MCF 10A (cell line): Measurements from ENCODE around the gene PLEKHA7. TPM values are rescaled to one million over a fixed set of nuclear protein-coding genes. Genes with fewer than 3 reads are reported as not detected.

Source experiments
- BruUV-seq: library from RNA; stranded (reverse); fragments of 400-500 nt; replicated peaks from 2 replicates; lab custom pipeline; 2021; lab: Mats Ljungman, UMichigan
- CTCF ChIA-PET: fragments of 300-600 bp; sonication (Branson Sonifier 250); formaldehyde crosslinking; extraction: SDS; loops from one replicate; lab custom pipeline; 2021; ENCODE audit warnings: antibody characterized with exemption, inconsistent platforms; lab: Yijun Ruan, JAX
- POLR2A ChIA-PET: fragments of 300-600, 350-650 bp; sonication (Branson Sonifier 250); formaldehyde crosslinking; extraction: SDS; loops from one replicate; lab custom pipeline; 2020; ENCODE audit warnings: antibody characterized with exemption, inconsistent platforms; lab: Yijun Ruan, JAX
- DNase-seq: peaks from one replicate; pipeline ENCODE4 v3.0.0-alpha.2; 2018; ENCODE audit not compliant: unreplicated experiment
- H3K27ac Mint-ChIP-seq: one replicate; pipeline ENCODE4 v1.8.0; 2022; ENCODE audit warnings: mild to moderate bottlenecking, low read depth, mixed read lengths; ENCODE audit not compliant: unreplicated experiment
- H3K27me3 Mint-ChIP-seq: one replicate; pipeline ENCODE4 v1.8.0; 2022; ENCODE audit warnings: mixed read lengths; ENCODE audit not compliant: insufficient read depth, unreplicated experiment
- H3K36me3 Mint-ChIP-seq: one replicate; pipeline ENCODE4 v1.8.0; 2022; ENCODE audit warnings: mild to moderate bottlenecking, moderate library complexity, mixed read lengths; ENCODE audit not compliant: insufficient read depth, unreplicated experiment
- H3K4me1 Mint-ChIP-seq: one replicate; pipeline ENCODE4 v1.8.0; 2022; ENCODE audit warnings: mixed read lengths; ENCODE audit not compliant: insufficient read depth, unreplicated experiment
- H3K4me3 Mint-ChIP-seq: one replicate; pipeline ENCODE4 v1.8.0; 2022; ENCODE audit warnings: mild to moderate bottlenecking, moderate library complexity, mixed read lengths; ENCODE audit not compliant: unreplicated experiment
- H3K9me3 Mint-ChIP-seq: one replicate; pipeline ENCODE4 v1.8.0; 2022; ENCODE audit warnings: mixed read lengths; ENCODE audit not compliant: unreplicated experiment
- CTCF ChIP-seq: fragments of 200-600 bp; IDR thresholded peaks from one replicate; pipeline ENCODE4 v1.8.0; 2022; ENCODE audit warnings: antibody characterized with exemption, mild to moderate bottlenecking; ENCODE audit not compliant: unreplicated experiment
- intact Hi-C: fragments of 100-400 bp; cut with micrococcal nuclease; formaldehyde crosslinking; loops from 2 replicates; pipeline ENCODE4 v1.14.1; 2022
- total RNA-seq: library from RNA; stranded (reverse); gene quantifications from 2 replicates; pipeline ENCODE4 v1.2.3, GENCODE V29; 2022

PLEKHA7 gene
- total RNA-seq, 1 experiment from 2014 or later: 2.8 TPM

GRCh38 chr11:16997624-16998023 lies 16.6 kb downstream of the PLEKHA7 start:
- no peak for DNase-seq
- Mint-ChIP-seq H3K9me3 (no peaks in the 10 kb centered on the region), H3K27ac (no peak overlapping the region), H3K4me3 (no peak overlapping the region), H3K4me1 (no peaks in the 10 kb centered on the region), H3K36me3 (no peaks in the 10 kb centered on the region), H3K27me3 (no peaks in the 10 kb centered on the region)
- no peak for TF ChIP-seq CTCF
- ChIA-PET POLR2A (no interaction called here), CTCF (interaction anchor here (1.0 kb wide), 1 partner anchor 10 kb away, joined by 3 read pairs; no protein-coding TSS in a partner anchor)
- intact Hi-C loops: no loop called here
- BruUV-seq: no TSS peak

DNA sequence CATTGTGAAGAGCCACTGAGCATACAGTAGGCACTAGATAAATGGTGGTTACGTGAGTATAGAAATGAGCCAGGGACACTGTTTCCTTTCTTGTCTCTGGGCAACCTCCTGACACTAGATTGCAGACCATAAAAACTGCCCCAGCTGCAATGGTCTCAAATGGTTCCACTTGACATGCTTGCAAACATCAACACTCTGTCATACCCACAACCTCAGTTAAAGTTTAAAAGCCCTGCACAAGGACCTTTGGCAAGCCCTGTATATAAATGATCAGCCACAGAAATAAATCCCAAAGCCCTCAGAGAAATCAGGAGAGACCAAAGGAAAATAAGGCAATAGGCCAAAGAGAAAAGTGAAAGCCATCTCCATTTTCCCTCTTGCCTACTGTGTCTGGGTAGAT lies 20.7 kb downstream of the PLEKHA7 start:
- CTCF ChIA-PET: interaction anchor here (0.9 kb wide), 1 partner anchor 29 kb away, joined by 3 read pairs; no protein-coding TSS in a partner anchor
- Mint-ChIP-seq H3K27me3 (no peaks in the 10 kb centered on the region), H3K9me3 (no peaks in the 10 kb centered on the region), H3K36me3 (no peaks in the 10 kb centered on the region), H3K27ac (no peak overlapping the region), H3K4me1 (no peaks in the 10 kb centered on the region), H3K4me3 (no peak overlapping the region)
- no TSS peak for BruUV-seq
- POLR2A ChIA-PET: no interaction called here
- TF ChIP-seq CTCF: no peak
- intact Hi-C loops: no loop called here
- DNase-seq: no peak

DNA sequence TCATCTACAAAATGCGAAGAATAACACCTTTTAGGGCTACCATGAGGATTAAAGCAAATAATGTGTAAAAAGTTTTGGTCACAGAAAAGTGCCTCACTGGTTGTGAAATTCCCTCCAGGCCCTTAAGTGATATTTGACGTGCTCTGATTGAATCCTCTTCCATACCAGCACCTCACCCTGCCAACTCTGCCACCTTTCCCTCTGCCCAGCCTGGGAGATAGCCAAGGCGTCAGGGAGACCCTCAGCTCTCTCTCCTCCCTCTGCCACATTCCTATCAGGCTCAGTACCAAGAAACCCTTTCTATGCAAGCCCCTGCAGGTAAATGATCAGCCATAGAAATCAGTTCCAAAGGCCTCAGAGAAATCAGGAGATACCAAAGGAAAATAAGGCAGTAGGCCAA lies 21.4 kb downstream of the PLEKHA7 start:
- DNase-seq: no peak
- no peak for TF ChIP-seq CTCF
- BruUV-seq: no TSS peak
- no peak overlapping the region for H3K27ac Mint-ChIP-seq
- no peaks in the 10 kb centered on the region for H3K4me1 Mint-ChIP-seq
- H3K4me3 Mint-ChIP-seq: no peak overlapping the region
- CTCF ChIA-PET: no interaction called here
- POLR2A ChIA-PET: no interaction called here
- H3K27me3 Mint-ChIP-seq: no peaks in the 10 kb centered on the region
- H3K36me3 Mint-ChIP-seq: no peaks in the 10 kb centered on the region
- intact Hi-C loops: no loop called here
- no peaks in the 10 kb centered on the region for H3K9me3 Mint-ChIP-seq

DNA sequence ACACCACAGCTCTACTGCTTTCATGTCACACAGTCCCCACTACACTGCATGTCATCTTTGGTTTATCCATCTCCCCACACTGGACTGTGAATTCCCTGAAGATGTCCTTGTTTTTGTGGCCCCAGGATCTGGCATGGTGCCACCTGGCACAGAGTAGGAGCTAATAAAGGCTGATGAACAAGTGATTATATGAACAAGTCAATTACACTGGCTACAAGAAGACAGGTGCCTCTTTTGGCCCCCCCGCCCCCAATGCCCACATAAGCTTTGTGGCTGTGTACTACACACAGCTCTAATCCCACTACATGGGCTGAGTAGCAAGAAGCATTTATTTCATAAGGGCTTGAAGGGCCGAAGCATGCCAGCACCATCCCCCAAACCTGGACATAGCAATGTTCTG lies 24.7 kb downstream of the PLEKHA7 start:
- Mint-ChIP-seq H3K9me3 (no peaks in the 10 kb centered on the region), H3K27ac (no peak overlapping the region), H3K27me3 (no peaks in the 10 kb centered on the region), H3K4me3 (no peak overlapping the region), H3K4me1 (no peaks in the 10 kb centered on the region), H3K36me3 (no peaks in the 10 kb centered on the region)
- intact Hi-C loops: no loop called here
- TF ChIP-seq CTCF: no peak
- ChIA-PET CTCF (interaction anchor here (1.2 to 1.7 kb wide), 2 partner anchors 9 to 53 kb away, joined by 4 to 5 read pairs; no protein-coding TSS in a partner anchor), POLR2A (no interaction called here)
- BruUV-seq: no TSS peak
- DNase-seq: no peak
